Astrocyte (in vitro differentiated cells and primary cell): ENCODE measurements around the gene EEF2KMT. TPM values are rescaled to one million over a fixed set of nuclear protein-coding genes. Genes with fewer than 3 reads are reported as not detected.
A peak's percentile ranks its signal among the peaks of the same experiment; 100 is the strongest.

Source experiments
- DNase-seq: peaks from one replicate; pipeline ENCODE4 v3.0.0-alpha.2; 2010; ENCODE audit warnings: low read depth
- FAIRE-seq: peaks from 2 replicates; lab custom pipeline; 2011; peaks lifted over from hg19 to GRCh38; lab: Jason Lieb, UNC
- H2AFZ ChIP-seq: 2 replicates; pipeline ENCODE4 v1.6.0; 2012; ENCODE audit warnings: low read depth, low read length, inconsistent platforms
- H3K27ac ChIP-seq: 2 replicates; pipeline ENCODE4 v1.5.1; 2011; ENCODE audit warnings: low read depth, low read length, inconsistent platforms
- H3K27me3 ChIP-seq: 2 replicates; pipeline ENCODE4 v1.6.0; 2011; ENCODE audit warnings: low read length, inconsistent platforms; ENCODE audit not compliant: insufficient read depth
- H3K36me3 ChIP-seq: 2 replicates; pipeline ENCODE4 v1.5.1; 2011; ENCODE audit warnings: low read length, inconsistent platforms; ENCODE audit not compliant: insufficient read depth
- H3K4me1 ChIP-seq: 2 replicates; pipeline ENCODE4 v1.5.1; 2011; ENCODE audit warnings: low read length, inconsistent platforms; ENCODE audit not compliant: insufficient read depth
- H3K4me2 ChIP-seq: 2 replicates; pipeline ENCODE4 v1.6.0; 2012; ENCODE audit warnings: low read length, inconsistent platforms
- H3K4me3 ChIP-seq: 2 replicates; pipeline ENCODE4 v1.5.1; 2011; ENCODE audit warnings: low read depth, mild to moderate bottlenecking, low read length, inconsistent platforms; ENCODE audit not compliant: insufficient read depth
- H3K79me2 ChIP-seq: 2 replicates; pipeline ENCODE4 v1.6.0; 2012; ENCODE audit warnings: mild to moderate bottlenecking, low read length, inconsistent platforms; ENCODE audit not compliant: insufficient read depth
- H3K9ac ChIP-seq: 2 replicates; pipeline ENCODE4 v1.6.0; 2012; ENCODE audit warnings: mild to moderate bottlenecking, low read length, inconsistent platforms
- H3K9me3 ChIP-seq: 2 replicates; pipeline ENCODE4 v1.5.1; 2012; ENCODE audit warnings: low read depth, mild to moderate bottlenecking, low read length, inconsistent platforms; ENCODE audit not compliant: insufficient read depth
- H4K20me1 ChIP-seq: 2 replicates; pipeline ENCODE4 v1.6.0; 2012; ENCODE audit warnings: low read length, inconsistent platforms; ENCODE audit not compliant: insufficient read depth
- H3K27ac Mint-ChIP-seq: one replicate; pipeline ENCODE4 v1.8.0; 2021; ENCODE audit warnings: mild to moderate bottlenecking, mixed read lengths; ENCODE audit not compliant: unreplicated experiment
- H3K27me3 Mint-ChIP-seq: one replicate; pipeline ENCODE4 v1.8.0; 2021; ENCODE audit warnings: low read depth, mixed read lengths; ENCODE audit not compliant: unreplicated experiment
- H3K36me3 Mint-ChIP-seq: one replicate; pipeline ENCODE4 v1.8.0; 2021; ENCODE audit warnings: low read depth, mixed read lengths; ENCODE audit not compliant: unreplicated experiment
- H3K4me1 Mint-ChIP-seq: one replicate; pipeline ENCODE4 v1.8.0; 2021; ENCODE audit warnings: low read depth, mixed read lengths; ENCODE audit not compliant: unreplicated experiment
- H3K4me3 Mint-ChIP-seq: one replicate; pipeline ENCODE4 v1.8.0; 2021; ENCODE audit warnings: mild to moderate bottlenecking, moderate library complexity, mixed read lengths; ENCODE audit not compliant: unreplicated experiment
- H3K9me3 Mint-ChIP-seq: one replicate; pipeline ENCODE4 v1.8.0; 2021; ENCODE audit warnings: mild to moderate bottlenecking, mixed read lengths; ENCODE audit not compliant: unreplicated experiment
- CTCF ChIP-seq: IDR thresholded peaks from 2 replicates; pipeline ENCODE4 v1.5.1; 2011; ENCODE audit warnings: low read depth, mild to moderate bottlenecking, inconsistent platforms, low read length, moderate library complexity; ENCODE audit not compliant: insufficient read depth
- EZH2 ChIP-seq: IDR thresholded peaks from 2 replicates; pipeline ENCODE4 v1.6.1; 2012; ENCODE audit warnings: mild to moderate bottlenecking, low read length, inconsistent platforms; ENCODE audit not compliant: insufficient read depth
- total RNA-seq: library from RNA; stranded (reverse); gene quantifications from 2 replicates; pipeline ENCODE4 v1.2.1, GENCODE V29; 2021

The EEF2KMT gene
- total RNA-seq, 1 donor from 2014 or later, result 9.2 TPM

GRCh38 chr16:5070431-5071186 is 27.0 kb downstream of the EEF2KMT start:
- Mint-ChIP-seq H3K9me3 (no peaks in the 10 kb centered on the region), H3K27me3 (peaks cover 4% of the 10 kb centered on the region), H3K4me1 (peaks cover 6% of the 10 kb centered on the region), H3K27ac (peak overlapping the region; percentile 91), H3K4me3 (peak overlapping the region; percentile 94), H3K36me3 (peaks cover 7% of the 10 kb centered on the region)
- H3K4me3 ChIP-seq, result no peak overlapping the region
- TF ChIP-seq CTCF (no peak), EZH2 (no peak)
- H3K9me3 ChIP-seq, result no peaks in the 10 kb centered on the region
- peak overlapping the region; percentile 94 for H3K4me2 ChIP-seq
- peaks cover 11% of the 10 kb centered on the region for H3K4me1 ChIP-seq
- H3K79me2 ChIP-seq, result peaks cover 29% of the 10 kb centered on the region
- peaks cover 5% of the 10 kb centered on the region for H4K20me1 ChIP-seq
- no peak overlapping the region for H3K27ac ChIP-seq
- H2AFZ ChIP-seq, result peak overlapping the region; percentile 92
- no peak for FAIRE-seq
- peaks cover 6% of the 10 kb centered on the region for H3K36me3 ChIP-seq
- H3K9ac ChIP-seq, result no peak overlapping the region
- DNase-seq, result no peak
- H3K27me3 ChIP-seq, result peaks cover 9% of the 10 kb centered on the region

DNA sequence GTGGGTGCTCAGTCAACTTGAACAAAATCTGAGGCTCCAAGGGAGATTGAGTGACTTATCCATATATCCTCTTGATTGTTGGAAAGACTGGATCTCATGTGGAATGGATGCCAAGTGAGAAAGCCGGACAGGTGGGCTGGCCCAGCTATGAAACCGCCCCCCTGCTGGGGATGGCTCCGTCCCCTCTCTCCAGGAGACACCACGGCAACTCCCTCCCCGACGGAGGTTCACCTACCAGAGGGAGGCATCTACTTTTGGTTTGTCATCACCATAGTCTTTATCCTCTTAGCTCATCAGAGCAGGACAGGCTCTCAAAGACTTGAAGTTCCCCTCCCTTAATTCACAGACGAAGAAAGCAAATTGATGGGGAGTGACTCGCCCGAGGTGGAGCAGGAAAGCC is 27.7 kb downstream of the EEF2KMT start:
- H2AFZ ChIP-seq, result no peak overlapping the region
- H3K9ac ChIP-seq, result no peak overlapping the region
- H3K27me3 ChIP-seq, result peaks cover 12% of the 10 kb centered on the region
- H3K4me2 ChIP-seq, result no peak overlapping the region
- Mint-ChIP-seq H3K4me3 (no peak overlapping the region), H3K9me3 (no peaks in the 10 kb centered on the region), H3K27ac (no peak overlapping the region), H3K36me3 (no peaks in the 10 kb centered on the region), H3K27me3 (peaks cover 6% of the 10 kb centered on the region), H3K4me1 (peaks cover 6% of the 10 kb centered on the region)
- peaks cover 22% of the 10 kb centered on the region for H3K79me2 ChIP-seq
- peaks cover 4% of the 10 kb centered on the region for H3K36me3 ChIP-seq
- H4K20me1 ChIP-seq, result no peaks in the 10 kb centered on the region
- TF ChIP-seq CTCF (no peak), EZH2 (no peak)
- no peak overlapping the region for H3K27ac ChIP-seq
- no peaks in the 10 kb centered on the region for H3K9me3 ChIP-seq
- H3K4me1 ChIP-seq, result peaks cover 11% of the 10 kb centered on the region
- H3K4me3 ChIP-seq, result no peak overlapping the region
- no peak for DNase-seq
- FAIRE-seq, result no peak

DNA sequence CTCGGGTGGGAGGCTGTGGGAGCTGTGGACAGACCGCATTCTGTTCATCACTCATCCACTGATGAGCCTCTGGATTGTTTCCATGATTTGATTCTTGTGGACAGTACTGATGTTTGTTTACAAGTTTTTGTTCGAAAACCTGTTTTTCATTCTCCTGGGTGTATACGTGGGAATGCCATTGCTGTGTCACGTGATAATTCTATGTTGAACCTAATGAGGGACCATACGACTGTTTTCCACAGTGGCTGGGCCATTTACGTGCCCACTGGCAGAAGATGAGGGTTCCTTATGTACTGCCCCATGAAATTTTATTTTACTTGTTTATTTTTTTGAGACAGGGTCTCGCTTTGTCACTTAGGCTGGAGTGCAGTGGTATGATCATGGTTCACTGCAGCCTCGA is 28.5 kb downstream of the EEF2KMT start:
- no peaks in the 10 kb centered on the region for H3K9me3 Mint-ChIP-seq
- H3K4me3 ChIP-seq, result no peak overlapping the region
- H4K20me1 ChIP-seq, result no peaks in the 10 kb centered on the region
- H2AFZ ChIP-seq, result no peak overlapping the region
- DNase-seq (no peak), FAIRE-seq (no peak)
- peaks cover 18% of the 10 kb centered on the region for H3K27me3 ChIP-seq
- H3K36me3 Mint-ChIP-seq, result no peaks in the 10 kb centered on the region
- H3K27me3 Mint-ChIP-seq, result peaks cover 9% of the 10 kb centered on the region
- H3K27ac Mint-ChIP-seq, result no peak overlapping the region
- H3K4me1 ChIP-seq, result peaks cover 11% of the 10 kb centered on the region
- no peaks in the 10 kb centered on the region for H3K9me3 ChIP-seq
- no peak overlapping the region for H3K4me3 Mint-ChIP-seq
- no peak overlapping the region for H3K9ac ChIP-seq
- no peaks in the 10 kb centered on the region for H3K36me3 ChIP-seq
- H3K27ac ChIP-seq, result no peak overlapping the region
- no peak overlapping the region for H3K4me2 ChIP-seq
- TF ChIP-seq CTCF, result no peak
- no peak for TF ChIP-seq EZH2
- H3K79me2 ChIP-seq, result peaks cover 16% of the 10 kb centered on the region
- H3K4me1 Mint-ChIP-seq, result peaks cover 6% of the 10 kb centered on the region
